Left lung (tissue), 10 donors: ENCODE data around the gene CLCN1. TPM values are rescaled to one million over a fixed set of nuclear protein-coding genes. Genes with fewer than 3 reads are reported as not detected.
"Not testable (repeated sequence)": the region's sequence is repeated elsewhere in the genome, so short reads cannot be mapped to it uniquely, and the experiment has no call there.

Experiments
- ATAC-seq: fragments of 200-7000 bp; cut with Tn5 transposase; one replicate; pipeline ENCODE4 v1.9.1; 2020; ENCODE audit warnings: moderate library complexity
- DNase-seq, 4 donors: peaks; one replicate each; pipeline ENCODE4 v3.0.0-alpha.2; 2013 to 2020
- H3K27ac ChIP-seq, 2 donors: fragments of 200-600 bp; sonication (generic) in 1 of 2; one replicate each; pipeline versions ENCODE4 v1.5.0 to v1.8.0; 2020 to 2021
- H3K27me3 ChIP-seq, 2 donors: fragments of 200-600 bp; sonication (generic) in 1 of 2; one replicate each; pipeline versions ENCODE4 v1.5.0 to v1.8.0; 2020 to 2021
- H3K36me3 ChIP-seq, 2 donors: fragments of 200-600 bp; sonication (generic) in 1 of 2; one replicate each; pipeline versions ENCODE4 v1.5.0 to v1.8.0; 2020 to 2021
- H3K4me1 ChIP-seq, 2 donors: fragments of 200-600 bp; one replicate each; pipeline ENCODE4 v1.8.0; 2021
- H3K4me3 ChIP-seq, 2 donors: fragments of 200-600 bp; sonication (generic) in 1 of 2; one replicate each; pipeline versions ENCODE4 v1.5.0 to v1.8.0; 2020 to 2021; ENCODE audit warnings: mild to moderate bottlenecking in 1 of 2
- H3K9me3 ChIP-seq, 2 donors: fragments of 200-600 bp; sonication (generic) in 1 of 2; one replicate each; pipeline versions ENCODE4 v1.5.0 to v1.8.0; 2020 to 2021
- CTCF ChIP-seq, 2 donors: fragments of 200-600 bp; sonication (generic) in 1 of 2; IDR thresholded peaks; one replicate each; pipeline versions ENCODE4 v1.5.0 to v1.8.0; 2021; ENCODE audit warnings: antibody characterized with exemption in 2 of 2
- intact Hi-C, 2 donors: fragments of 100-400 bp; cut with DNase I; formaldehyde crosslinking; loops; one replicate each; pipeline versions ENCODE4 v1.11.2 to v1.14.2; 2022
- polyA plus RNA-seq, 6 donors: library from polyadenylated mRNA; unstranded; fragments of 120-200 nt; gene quantifications; one replicate each; pipeline ENCODE4 v1.2.1, GENCODE V29; 2013; ENCODE audit not compliant: insufficient read length in 6 of 6
- total RNA-seq, 2 donors: library from RNA; stranded (reverse); fragmentation: NEBNext Ultra II Directional; extraction: Animal tissue kit (Norgen Biotek cat#: 25700); gene quantifications; one replicate each; pipeline ENCODE4 v1.2.1, GENCODE V29; 2021
- donor health status: DM: no; HTN: yes; CAD: no.
- donor health status: DM: no; HTN: no; CAD: no.

Gene CLCN1
- total and polyA plus RNA-seq, 8 donors: 0.08 to 0.09 (median 0.08) TPM; not detected in 5

- H3K9me3 ChIP-seq: no peaks in the 10 kb centered on the region
- TF ChIP-seq CTCF (IDR thresholded peaks at IDR 0.05): no peak
- peaks cover 17 to 94% of the 10 kb centered on the region in 2 donors for H3K4me1 ChIP-seq
- intact Hi-C loops: no loop called here
- H3K4me3 ChIP-seq: no peak overlapping the region
- H3K27ac ChIP-seq: peak overlapping the region; percentile 55 to 80
- ATAC-seq (no peak), DNase-seq (no peak)
- peaks cover 0 to 73% of the 10 kb centered on the region in 2 donors for H3K36me3 ChIP-seq
- no peaks in the 10 kb centered on the region for H3K27me3 ChIP-seq
These were observed 74.3 kb downstream of the CLCN1 start for GRCh38 chr7:143390104-143390772.

GRCh38 chr7:143390773-143391317 is 74.9 kb downstream of the CLCN1 start:
- Histone ChIP-seq H3K4me1 (peaks cover 21 to 94% of the 10 kb centered on the region in 2 donors), H3K27ac (peak overlapping the region; percentile 55 to 80), H3K27me3 (no peaks in the 10 kb centered on the region), H3K9me3 (no peaks in the 10 kb centered on the region), H3K36me3 (peaks cover 0 to 73% of the 10 kb centered on the region in 2 donors), H3K4me3 (no peak overlapping the region)
- ATAC-seq (no peak), DNase-seq (peak in 1 of 4 donors; percentile 72)
- no peak for TF ChIP-seq CTCF (IDR thresholded peaks at IDR 0.05)
- intact Hi-C loops: no loop called here

- H3K9me3 ChIP-seq: no peaks in the 10 kb centered on the region
- no peak for TF ChIP-seq CTCF (IDR thresholded peaks at IDR 0.05)
- peaks cover 0 to 69% of the 10 kb centered on the region in 2 donors for H3K36me3 ChIP-seq
- ATAC-seq: peak; percentile 59
- no peaks in the 10 kb centered on the region for H3K27me3 ChIP-seq
- peak in 2 of 4 donors; percentile 59 to 79 for DNase-seq
- peaks cover 21 to 89% of the 10 kb centered on the region in 2 donors for H3K4me1 ChIP-seq
- peak overlapping the region; percentile 55 to 80 for H3K27ac ChIP-seq
- intact Hi-C loops: no loop called here
- H3K4me3 ChIP-seq: no peak overlapping the region
These were observed 75.8 kb downstream of the CLCN1 start for GRCh38 chr7:143391462-143392404.

- ATAC-seq, DNase-seq, H3K9me3 ChIP-seq, H3K27me3 ChIP-seq, H3K4me3 ChIP-seq, intact Hi-C loops: not testable (repeated sequence)
- Histone ChIP-seq H3K4me1 (peaks cover 21 to 82% of the 10 kb centered on the region in 2 donors), H3K36me3 (peaks cover 0 to 66% of the 10 kb centered on the region in 2 donors), H3K27ac (peak overlapping the region; percentile 55 to 80)
These were observed 76.5 kb downstream of the CLCN1 start for GRCh38 chr7:143392427-143392826.

GRCh38 chr7:143392875-143393266 is 77.0 kb downstream of the CLCN1 start:
- peak overlapping the region; percentile 55 to 80 for H3K27ac ChIP-seq
- peaks cover 21 to 78% of the 10 kb centered on the region in 2 donors for H3K4me1 ChIP-seq
- intact Hi-C loops: no loop called here

More at GRCh38 chr7:143392875-143393266, 77.0 kb downstream of the CLCN1 start:
- Histone ChIP-seq H3K9me3 (no peaks in the 10 kb centered on the region), H3K36me3 (peaks cover 0 to 66% of the 10 kb centered on the region in 2 donors), H3K27me3 (no peaks in the 10 kb centered on the region), H3K4me3 (no peak overlapping the region)
- ATAC-seq (no peak), DNase-seq (no peak)
- no peak for TF ChIP-seq CTCF (IDR thresholded peaks at IDR 0.05)
